ENCODE results near the gene SREBF2.

GRCh38 chr22:41927813-41928212 lies 94.9 kb downstream of the SREBF2 start:
- TF ChIP-seq CTCF (conservative IDR thresholded peaks at IDR 0.05; ENCODE audit: low read depth, low read length): no peak
- TF ChIP-seq EZH2phosphoT487 (IDR thresholded peaks at IDR 0.05; ENCODE audit: borderline replicate concordance, low read length): no peak

All from PC-3 (cell line).